Fibroblast of villous mesenchyme (primary cell): Measurements from ENCODE around the gene ARL2. TPM values are rescaled to one million over a fixed set of nuclear protein-coding genes. Genes with fewer than 3 reads are reported as not detected.

Experiments
- DNase-seq: peaks from one replicate; pipeline ENCODE4 v3.0.0-alpha.2; 2010; ENCODE audit warnings: low read depth
- H3K4me3 ChIP-seq: 2 replicates; pipeline ENCODE4 v1.5.1; 2011; ENCODE audit warnings: low read depth, mild to moderate bottlenecking, low read length
- CTCF ChIP-seq: IDR thresholded peaks from 2 replicates; pipeline ENCODE4 v1.5.1; 2012; ENCODE audit warnings: low read depth, mild to moderate bottlenecking, low read length; ENCODE audit not compliant: insufficient read depth
- total RNA-seq: library from RNA; depleted of rRNA; stranded (reverse); fragments of >200 nt; gene quantifications from 2 replicates; pipeline ENCODE4 v1.2.3, GENCODE V29; 2012

ARL2 gene
- total RNA-seq, 1 donor: 44.5 TPM

GRCh38 chr11:65034423-65034822, 20.5 kb downstream of the ARL2 start:
- H3K4me3 ChIP-seq: no peak overlapping the region
- no peak for DNase-seq
- no peak for TF ChIP-seq CTCF

DNA sequence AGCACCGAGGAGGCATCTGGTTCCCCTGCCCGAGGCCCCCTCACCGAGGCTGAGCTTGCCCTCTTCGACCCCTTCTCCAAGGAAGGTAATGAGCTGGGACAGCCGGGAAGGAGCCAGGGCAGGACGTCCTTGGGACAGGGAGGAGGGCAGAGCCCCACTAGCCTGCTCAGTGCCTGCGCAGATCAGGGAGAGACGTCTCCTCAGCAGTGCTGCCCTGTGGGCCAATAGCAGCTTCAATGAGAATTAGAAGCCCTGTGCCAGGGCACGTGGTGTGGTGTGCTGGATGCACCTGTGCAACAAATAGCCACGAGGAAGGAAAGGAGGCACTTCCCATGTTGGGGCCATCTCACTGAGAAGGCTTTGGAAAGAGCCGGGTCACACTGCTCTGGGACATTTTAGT, 21.6 kb downstream of the ARL2 start:
- no peak for TF ChIP-seq CTCF
- no peak for DNase-seq
- H3K4me3 ChIP-seq: no peak overlapping the region

GRCh38 chr11:65036931-65037330, 23.0 kb downstream of the ARL2 start:
- H3K4me3 ChIP-seq: no peak overlapping the region
- DNase-seq: no peak
- TF ChIP-seq CTCF: no peak

GRCh38 chr11:65040520-65040846, 26.5 kb downstream of the ARL2 start:
- no peak for DNase-seq
- peak overlapping the region; percentile 75 for H3K4me3 ChIP-seq
- TF ChIP-seq CTCF: no peak

DNA sequence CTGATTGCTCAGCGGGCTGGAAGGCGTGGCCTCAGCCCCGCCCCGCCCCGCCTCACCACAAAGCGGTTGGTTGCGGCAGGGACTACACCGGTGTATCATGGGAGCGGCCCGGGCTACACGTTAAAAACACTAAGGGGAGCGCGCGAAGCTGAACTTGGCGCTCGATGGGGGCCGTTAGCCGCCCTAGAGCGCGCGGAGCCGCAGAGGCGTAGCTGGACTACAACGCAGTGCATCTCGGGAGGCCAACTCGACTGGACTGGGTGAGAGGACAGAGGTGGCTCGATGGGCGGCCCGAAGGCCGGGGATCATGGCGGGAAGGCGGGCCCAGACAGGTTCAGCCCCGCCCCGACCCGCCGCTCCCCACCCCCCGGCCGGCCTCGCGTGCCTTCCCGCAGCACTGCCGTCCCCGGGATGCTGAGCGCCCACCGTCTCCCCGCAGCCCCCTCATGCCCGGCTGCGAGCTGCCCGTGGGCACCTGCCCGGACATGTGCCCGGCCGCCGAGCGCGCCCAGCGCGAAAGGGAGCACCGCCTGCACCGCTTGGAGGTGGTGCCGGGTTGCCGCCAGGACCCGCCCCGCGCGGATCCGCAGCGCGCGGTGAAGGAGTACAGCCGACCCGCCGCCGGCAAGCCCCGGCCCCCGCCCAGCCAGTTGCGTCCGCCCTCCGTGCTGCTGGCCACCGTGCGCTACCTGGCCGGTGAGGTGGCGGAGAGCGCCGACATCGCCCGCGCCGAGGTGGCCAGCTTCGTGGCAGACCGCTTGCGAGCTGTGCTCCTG, 27.1 kb downstream of the ARL2 start, which contains the start of gene SAC3D1:
Gene SAC3D1 (plus strand): TSS at position 364 of the 776 bp plus-strand sequence. CDS start 83 bp downstream, at position 447.
- no peak for TF ChIP-seq CTCF
- peak within 1 kb of the TSS; percentile 75 for H3K4me3 ChIP-seq
- peak; percentile 92 for DNase-seq

DNA sequence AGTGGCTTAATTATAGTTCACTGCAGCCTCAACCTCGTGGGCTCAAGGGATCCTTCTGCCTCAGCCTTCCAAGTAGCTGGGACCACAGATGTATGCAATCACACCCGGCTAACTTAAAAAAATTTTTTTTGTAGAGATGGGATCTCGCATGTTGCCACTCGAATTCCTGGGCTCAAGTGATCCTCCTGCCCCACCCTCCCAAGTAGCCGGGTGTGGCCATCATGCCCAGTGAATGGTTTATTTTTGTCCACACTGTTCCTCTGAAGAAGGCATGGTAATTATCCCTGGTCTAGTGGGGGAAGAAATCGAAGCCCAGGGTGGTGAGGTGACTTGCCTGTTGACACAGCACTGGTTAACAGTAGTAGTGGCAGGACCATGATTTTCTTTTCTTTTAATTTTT, 28.9 kb downstream of the ARL2 start:
- H3K4me3 ChIP-seq: no peak overlapping the region
- no peak for TF ChIP-seq CTCF
- DNase-seq: no peak

- no peak for DNase-seq
- no peak overlapping the region for H3K4me3 ChIP-seq
- TF ChIP-seq CTCF: no peak
These were observed 30.0 kb downstream of the ARL2 start for GRCh38 chr11:65043881-65044501.
